ENCODE data around the gene SOD2.
A peak's percentile ranks its signal among the peaks of the same experiment; 100 is the strongest.
"Not testable (repeated sequence)": the region's sequence is repeated elsewhere in the genome, so short reads cannot be mapped to it uniquely, and the experiment has no call there.

SOD2 gene

GRCh38 chr6:159722655-159723054, 29.6 kb upstream of the SOD2 start:
- no peak for DNase-seq (ENCODE audit: low read depth)
- H3K4me3 ChIP-seq (ENCODE audit: low read length): no peak overlapping the region
- no peak for TF ChIP-seq CTCF (conservative IDR thresholded peaks at IDR 0.05; ENCODE audit: low read length)

DNA sequence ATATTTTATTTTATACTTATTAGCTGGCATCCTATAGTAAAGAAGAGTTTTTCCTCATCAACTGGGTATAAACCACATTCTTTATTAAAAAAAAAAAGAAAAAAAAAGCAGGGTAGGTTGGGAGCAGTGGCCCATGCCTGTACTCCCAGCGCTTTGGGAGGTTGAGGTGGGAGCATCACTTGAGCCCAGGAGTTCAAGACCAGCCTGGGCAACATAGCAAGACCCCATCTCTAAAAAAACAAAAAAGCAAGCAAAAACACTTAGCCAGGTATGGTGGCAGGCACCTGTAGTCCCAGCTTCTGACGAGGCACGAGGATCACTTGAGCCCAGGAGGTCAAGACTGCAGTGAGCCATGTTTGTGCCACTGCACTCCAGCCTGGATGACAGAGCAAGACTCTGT, 28.9 kb upstream of the SOD2 start:
- not testable (repeated sequence) for H3K4me3 ChIP-seq (ENCODE audit: low read length); DNase-seq (ENCODE audit: low read depth)

DNA sequence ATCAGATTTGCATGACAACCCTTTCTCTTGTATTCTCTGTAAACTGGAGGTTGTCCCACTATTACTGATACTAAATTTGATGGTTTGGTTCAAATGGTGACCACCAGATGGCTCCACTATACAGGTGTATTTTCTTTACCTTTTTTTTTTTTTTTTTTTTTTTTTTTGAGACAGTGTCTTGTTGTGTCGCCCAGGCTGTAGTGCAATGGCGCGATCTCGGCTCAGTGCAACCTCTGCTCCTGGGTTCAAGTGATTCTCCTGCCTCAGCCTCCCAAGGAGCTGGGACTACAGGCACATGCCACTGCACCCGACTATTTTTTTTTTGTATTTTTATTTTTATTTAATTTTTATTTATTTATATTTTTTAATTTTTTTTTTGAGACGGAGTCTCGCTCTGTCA, 27.7 kb upstream of the SOD2 start:
- TF ChIP-seq CTCF (conservative IDR thresholded peaks at IDR 0.05; ENCODE audit: low read length): peak; percentile 43
- DNase-seq (ENCODE audit: low read depth): peak; percentile 12
- no peak overlapping the region for H3K4me3 ChIP-seq (ENCODE audit: low read length)

DNA sequence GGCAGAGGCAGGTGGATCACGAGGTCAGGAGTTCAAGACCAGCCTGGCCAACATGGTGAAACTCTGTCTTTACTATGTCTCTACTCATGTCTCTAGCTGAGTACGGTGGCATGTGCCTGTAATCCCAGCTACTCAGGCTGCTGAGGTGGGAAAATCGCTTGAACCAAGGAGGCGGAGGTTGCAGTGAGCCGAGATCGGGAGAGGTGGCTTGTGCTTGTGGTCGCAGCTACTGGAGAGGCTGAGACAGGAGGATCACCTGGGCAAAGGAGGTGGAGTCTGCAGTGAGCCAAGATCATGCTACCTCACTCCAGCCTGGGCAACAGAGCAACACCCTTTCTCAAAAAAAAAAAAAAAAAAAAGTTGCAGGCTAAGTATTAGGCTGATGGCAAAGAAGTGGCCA, 26.2 kb upstream of the SOD2 start:
- no peak for TF ChIP-seq CTCF (conservative IDR thresholded peaks at IDR 0.05; ENCODE audit: low read length)
- no peak for DNase-seq (ENCODE audit: low read depth)
- no peak overlapping the region for H3K4me3 ChIP-seq (ENCODE audit: low read length)

GRCh38 chr6:159718634-159719033, 25.6 kb upstream of the SOD2 start:
- H3K4me3 ChIP-seq (ENCODE audit: low read length): no peak overlapping the region
- DNase-seq (ENCODE audit: low read depth): no peak
- no peak for TF ChIP-seq CTCF (conservative IDR thresholded peaks at IDR 0.05; ENCODE audit: low read length)

DNA sequence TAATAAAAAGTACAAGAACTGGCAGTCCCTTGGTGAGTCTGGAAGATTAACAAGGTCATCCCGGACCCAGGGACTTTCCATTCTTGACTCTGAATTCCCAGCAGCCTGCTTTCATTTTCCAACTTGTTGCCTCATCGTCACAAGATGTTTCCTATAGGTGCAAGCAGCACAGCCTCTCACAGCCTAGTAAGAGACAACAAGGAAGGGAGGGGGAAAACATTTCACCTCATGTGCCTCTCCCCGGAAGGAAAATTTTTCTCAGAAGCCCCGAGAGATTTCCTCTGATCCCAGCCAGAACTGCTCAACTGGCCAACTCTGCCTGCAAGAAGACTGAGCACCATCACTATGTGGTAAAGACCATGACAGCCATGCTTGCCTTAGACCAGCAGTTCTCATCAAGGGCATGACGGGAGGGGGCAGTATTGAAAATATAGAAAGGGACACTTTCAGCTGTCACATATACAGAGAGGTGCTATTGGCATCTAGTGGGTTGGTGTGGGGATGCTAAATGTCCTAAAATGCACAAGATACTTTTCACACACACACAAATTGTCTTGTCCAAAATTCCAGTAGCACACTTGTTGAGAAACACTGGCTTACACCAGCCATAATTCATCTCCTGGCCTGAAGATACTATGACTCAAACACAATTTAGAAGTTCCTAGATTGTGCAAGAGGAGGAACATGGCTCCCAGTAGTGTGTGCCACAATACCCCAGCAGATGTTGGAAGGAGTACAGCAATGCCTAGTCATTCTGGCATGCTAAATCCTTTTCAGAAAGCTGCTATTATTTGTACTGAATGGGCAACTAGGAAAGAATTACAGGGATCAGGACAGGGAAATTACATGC, 23.4 kb upstream of the SOD2 start:
- H3K4me3 ChIP-seq (ENCODE audit: low read length): peak overlapping the region; percentile 32
- peak; percentile 28 for TF ChIP-seq CTCF (conservative IDR thresholded peaks at IDR 0.05; ENCODE audit: low read length)
- DNase-seq (ENCODE audit: low read depth): peak; percentile 99

DNA sequence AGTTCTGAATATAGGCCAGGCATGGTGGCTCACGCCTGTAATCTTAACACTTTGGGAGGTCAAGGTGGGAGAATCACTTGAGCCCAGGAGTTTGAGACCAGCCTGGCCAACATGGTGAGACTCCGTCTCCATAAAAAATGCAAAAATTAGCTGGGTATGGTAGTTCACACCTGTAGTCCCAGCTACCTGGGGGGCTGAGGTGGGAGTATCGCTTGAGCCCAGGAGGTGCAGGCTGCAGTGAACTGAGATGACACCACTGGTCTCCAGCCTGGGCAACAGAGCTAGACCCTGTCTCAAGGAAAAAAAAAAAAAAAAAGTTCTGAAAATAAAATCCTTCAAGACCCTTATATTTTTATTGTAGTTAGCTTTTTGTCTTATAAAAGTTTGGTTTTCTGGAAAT, 22.6 kb upstream of the SOD2 start:
- no peak for DNase-seq (ENCODE audit: low read depth)
- H3K4me3 ChIP-seq (ENCODE audit: low read length): no peak overlapping the region
- no peak for TF ChIP-seq CTCF (conservative IDR thresholded peaks at IDR 0.05; ENCODE audit: low read length)

All from AG10803 (cell line).